Measurements from ENCODE around the gene DMAC1. TPM values are rescaled to one million over a fixed set of nuclear protein-coding genes. Genes with fewer than 3 reads are reported as not detected.

DMAC1 gene
- total RNA-seq, 1 experiment from 2014 or later = 43.3 TPM

GRCh38 chr9:7823651-7824050, 24.1 kb upstream of the DMAC1 start:
- POLR2A ChIA-PET (ENCODE audit: unreplicated experiment) = no interaction called here

GRCh38 chr9:7819984-7820383, 20.4 kb upstream of the DMAC1 start:
- intact Hi-C loops (cut with micrococcal nuclease; ENCODE audit: unreplicated experiment) = no loop called here
- H3K4me3 ChIP-seq = no peak overlapping the region
- no peak overlapping the region for H3K27ac ChIP-seq
- H3K79me2 ChIP-seq (ENCODE audit: low read depth) = no peaks in the 10 kb centered on the region
- no TSS peak for BruUV-seq (replicated peaks)
- no peaks in the 10 kb centered on the region for H3F3A ChIP-seq (ENCODE audit: insufficient read depth, low read depth)
- no peak for DNase-seq
- H4K20me1 ChIP-seq (ENCODE audit: insufficient read depth) = no peaks in the 10 kb centered on the region
- ChIA-PET POLR2A (ENCODE audit: unreplicated experiment) (no interaction called here), CTCF (no interaction called here)
- no peak overlapping the region for H2AFZ ChIP-seq
- no peaks in the 10 kb centered on the region for H3K4me1 ChIP-seq (replicated peaks; ENCODE audit: insufficient read depth)
- TF ChIP-seq EZH2 (IDR thresholded peaks at IDR 0.05; ENCODE audit: low read depth) (no peak), CTCF (conservative IDR thresholded peaks at IDR 0.05) (no peak)
- H3K4me2 ChIP-seq = no peak overlapping the region
- H3K9me3 ChIP-seq (ENCODE audit: insufficient read depth, low read depth) = no peaks in the 10 kb centered on the region
- no peaks in the 10 kb centered on the region for H3K27me3 ChIP-seq (ENCODE audit: insufficient read depth, low read depth)
- H3K36me3 ChIP-seq (ENCODE audit: low read depth) = no peaks in the 10 kb centered on the region
- no peaks in the 10 kb centered on the region for H3K9me2 ChIP-seq (ENCODE audit: insufficient read depth)

More at GRCh38 chr9:7823651-7824050, 24.1 kb upstream of the DMAC1 start:
- intact Hi-C loops (cut with micrococcal nuclease; ENCODE audit: unreplicated experiment) = no loop called here
- Histone ChIP-seq H3K4me1 (replicated peaks; ENCODE audit: insufficient read depth) (no peaks in the 10 kb centered on the region), H2AFZ (no peak overlapping the region), H3K27ac (no peak overlapping the region), H3K36me3 (ENCODE audit: low read depth) (no peaks in the 10 kb centered on the region), H3K27me3 (ENCODE audit: insufficient read depth, low read depth) (no peaks in the 10 kb centered on the region), H3K79me2 (ENCODE audit: low read depth) (no peaks in the 10 kb centered on the region), H3F3A (ENCODE audit: insufficient read depth, low read depth) (no peaks in the 10 kb centered on the region), H3K4me2 (no peak overlapping the region), H3K4me3 (no peak overlapping the region), H4K20me1 (ENCODE audit: insufficient read depth) (no peaks in the 10 kb centered on the region), H3K9me3 (ENCODE audit: insufficient read depth, low read depth) (no peaks in the 10 kb centered on the region), H3K9me2 (ENCODE audit: insufficient read depth) (no peaks in the 10 kb centered on the region)
- TF ChIP-seq CTCF (conservative IDR thresholded peaks at IDR 0.05) (no peak), EZH2 (IDR thresholded peaks at IDR 0.05; ENCODE audit: low read depth) (no peak)
- CTCF ChIA-PET = no interaction called here
- no TSS peak for BruUV-seq (replicated peaks)
- DNase-seq = no peak

GRCh38 chr9:7816021-7816420, 16.4 kb upstream of the DMAC1 start:
- Histone ChIP-seq H3K4me2 (no peak overlapping the region), H3K27me3 (ENCODE audit: insufficient read depth, low read depth) (no peaks in the 10 kb centered on the region), H2AFZ (no peak overlapping the region), H4K20me1 (ENCODE audit: insufficient read depth) (no peaks in the 10 kb centered on the region), H3K27ac (no peak overlapping the region), H3K4me3 (no peak overlapping the region), H3K36me3 (ENCODE audit: low read depth) (no peaks in the 10 kb centered on the region), H3K9me3 (ENCODE audit: insufficient read depth, low read depth) (no peaks in the 10 kb centered on the region), H3K4me1 (replicated peaks; ENCODE audit: insufficient read depth) (no peaks in the 10 kb centered on the region), H3F3A (ENCODE audit: insufficient read depth, low read depth) (no peaks in the 10 kb centered on the region), H3K9me2 (ENCODE audit: insufficient read depth) (no peaks in the 10 kb centered on the region), H3K79me2 (ENCODE audit: low read depth) (no peaks in the 10 kb centered on the region)
- BruUV-seq (replicated peaks) = no TSS peak
- POLR2A ChIA-PET (ENCODE audit: unreplicated experiment) = no interaction called here
- CTCF ChIA-PET = no interaction called here
- no peak for DNase-seq
- intact Hi-C loops (cut with micrococcal nuclease; ENCODE audit: unreplicated experiment) = no loop called here
- TF ChIP-seq EZH2 (IDR thresholded peaks at IDR 0.05; ENCODE audit: low read depth) (no peak), CTCF (conservative IDR thresholded peaks at IDR 0.05) (no peak)
